Germinal center (tissue), 1 donor: ENCODE data around the gene CBX6.
"Not testable (repeated sequence)": the region's sequence is repeated elsewhere in the genome, so short reads cannot be mapped to it uniquely, and the experiment has no call there.

Experiments
- DNase-seq: peaks from one replicate; pipeline ENCODE4 v3.0.0; 2012; ENCODE audit warnings: mixed read lengths, low spot score

The CBX6 gene

DNA sequence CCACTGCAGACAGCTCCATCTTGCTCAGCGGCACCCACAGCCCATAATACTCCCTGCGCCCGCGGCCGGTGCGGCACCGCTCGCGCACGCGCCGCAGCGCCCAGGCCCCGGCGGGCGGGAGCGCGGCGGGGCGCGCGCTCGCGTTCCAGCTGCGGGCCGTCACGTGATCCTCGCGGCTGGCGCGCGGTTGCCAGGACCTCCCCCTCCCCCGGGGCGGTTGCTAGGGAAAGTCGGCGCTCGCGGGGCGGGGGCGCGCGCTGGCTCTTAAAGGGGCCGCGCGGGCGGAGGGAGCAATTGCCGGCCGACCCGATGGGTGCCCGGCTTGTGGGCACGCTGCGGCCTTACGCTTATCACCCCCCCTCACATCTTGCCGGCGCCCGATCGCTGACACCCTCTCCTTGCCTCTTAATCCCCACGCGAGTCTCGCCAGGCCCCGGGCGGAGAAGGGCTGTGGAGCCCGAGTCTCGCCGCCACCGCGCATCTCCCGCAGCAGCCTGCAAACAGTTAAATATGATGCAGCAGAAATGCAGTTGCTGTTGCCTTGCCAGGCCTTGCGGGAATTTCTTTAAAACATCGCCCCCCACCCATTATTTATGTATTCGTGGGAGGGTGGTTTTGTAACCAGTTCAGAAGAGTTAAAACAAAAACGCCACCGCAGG is at the start of gene CBX6:
CBX6 (minus strand) TSS at position 45 of the 659 bp plus-strand sequence; CDS start at position 19, 26 bp downstream.
- DNase-seq = peak; percentile 97

DNA sequence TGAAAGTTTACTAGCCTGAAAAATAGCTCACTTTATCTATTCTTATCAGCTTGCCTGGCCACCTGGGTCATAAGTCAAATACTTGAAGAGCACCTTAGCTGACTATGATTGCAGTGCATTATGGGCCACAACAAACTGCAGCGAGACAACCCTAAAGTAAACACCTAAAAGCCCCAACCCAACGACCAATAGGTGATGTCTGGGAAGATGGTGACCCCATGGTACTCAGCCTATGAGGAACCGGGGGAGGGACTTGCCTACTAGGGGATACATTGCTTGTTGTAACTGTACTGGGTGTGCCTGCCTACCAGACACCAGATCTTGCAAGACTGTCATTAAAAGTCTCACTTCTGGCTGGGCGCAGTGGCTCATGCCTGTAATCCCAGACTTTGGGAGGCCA is 49.8 kb upstream of the CBX6 start:
- no peak for DNase-seq

DNA sequence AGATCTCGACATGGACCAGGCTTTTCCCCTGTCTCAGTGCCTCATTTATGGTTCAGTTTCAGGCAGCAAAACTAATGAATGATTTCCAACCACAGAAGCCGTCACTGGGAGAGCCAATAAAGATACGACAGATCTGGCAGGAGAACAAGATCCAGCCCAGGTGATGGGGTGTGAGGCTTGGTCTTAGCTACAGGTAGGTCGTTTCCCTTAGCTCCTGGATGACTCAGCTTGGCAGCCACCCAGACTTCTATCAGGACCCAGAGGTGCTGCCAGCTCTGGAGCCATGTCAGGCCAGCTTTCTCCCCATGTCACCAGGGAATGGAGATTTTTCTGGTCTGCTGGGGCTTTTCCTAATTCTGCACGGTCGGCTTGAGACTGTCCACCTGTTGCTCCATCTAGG is 49.1 kb upstream of the CBX6 start:
- DNase-seq = no peak

DNA sequence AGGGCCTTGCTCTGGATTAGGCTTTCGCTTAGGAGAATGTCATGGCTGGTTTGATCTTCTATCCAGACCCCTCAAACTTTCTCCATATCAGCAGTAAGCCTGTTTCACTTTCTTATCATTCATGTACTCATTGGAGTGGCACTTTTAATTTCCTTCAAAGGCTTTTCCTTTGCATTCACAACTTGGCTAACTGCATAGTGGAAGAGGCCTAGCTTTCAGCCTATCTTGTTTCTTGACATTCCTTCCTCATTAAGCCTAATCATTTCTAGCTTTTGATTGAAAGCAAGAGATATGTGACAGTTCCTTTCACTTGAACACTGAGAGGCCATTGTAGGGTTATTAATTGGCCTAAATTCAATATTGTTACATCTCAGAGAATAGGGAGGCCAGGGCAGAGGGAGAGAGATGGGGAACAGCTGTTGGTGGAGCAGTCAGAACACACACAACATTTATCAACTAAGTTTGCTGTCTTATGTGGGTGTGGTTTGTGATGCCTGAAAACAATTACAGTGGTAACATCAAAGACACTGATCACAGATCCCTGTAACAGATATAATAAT is 47.7 kb upstream of the CBX6 start:
- no peak for DNase-seq

DNA sequence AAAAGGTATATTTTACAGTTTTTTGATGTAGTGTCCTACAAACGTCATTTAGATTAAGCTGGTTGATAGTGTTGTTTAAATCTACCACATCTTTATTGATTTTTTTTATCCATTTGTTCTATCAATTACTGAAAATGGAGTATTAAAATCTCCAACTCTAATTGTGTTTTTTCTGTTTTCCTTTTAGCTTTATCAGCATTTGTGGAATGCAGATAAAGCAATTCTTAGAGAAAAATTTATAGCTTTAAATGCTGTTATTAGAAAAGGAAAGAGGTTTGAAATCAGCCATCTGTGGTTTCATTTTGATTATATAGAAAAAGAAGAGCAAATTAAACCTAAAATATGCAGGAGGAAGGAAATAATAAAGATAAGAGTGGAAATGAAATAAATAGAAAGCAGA is 39.4 kb upstream of the CBX6 start:
- no peak for DNase-seq

DNA sequence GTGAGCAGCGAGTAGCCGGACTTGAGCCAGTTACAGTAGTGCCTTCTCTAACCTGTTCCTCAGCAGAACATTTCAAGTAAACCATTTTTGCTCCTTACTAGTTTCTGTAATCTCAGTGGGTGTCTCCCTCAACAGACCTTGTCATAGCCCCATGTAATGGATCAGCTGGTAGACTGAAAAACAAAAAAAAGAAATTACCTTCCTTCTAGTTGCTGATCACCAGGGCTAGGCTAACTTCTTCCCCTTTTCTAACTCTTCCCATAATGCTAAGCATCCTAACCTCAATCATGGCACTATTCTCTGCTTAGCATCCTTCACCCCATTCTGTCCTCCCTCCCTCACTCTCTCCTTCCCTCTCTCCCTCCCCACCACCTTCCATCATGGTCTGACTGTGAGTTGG is 35.8 kb upstream of the CBX6 start:
- DNase-seq = no peak

DNA sequence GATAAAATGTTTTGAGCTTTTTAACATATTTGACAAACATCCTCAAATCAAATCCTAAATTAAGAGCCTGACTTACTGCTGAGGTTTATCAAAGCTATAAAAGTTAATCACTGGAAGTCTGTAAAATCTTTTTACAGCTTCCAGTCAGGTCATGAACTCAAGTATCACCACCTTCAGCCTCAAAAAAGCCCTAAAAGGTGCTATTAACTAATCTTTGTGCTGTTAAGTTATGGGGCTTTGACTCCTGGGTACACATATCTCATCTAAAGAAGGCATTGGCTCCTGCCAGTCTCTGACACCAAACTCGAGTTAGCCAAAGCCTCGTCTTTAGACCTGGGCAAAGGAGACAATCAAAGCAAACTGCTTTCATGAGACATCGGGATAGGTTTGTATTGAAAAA is 34.0 kb upstream of the CBX6 start:
- no peak for DNase-seq

DNA sequence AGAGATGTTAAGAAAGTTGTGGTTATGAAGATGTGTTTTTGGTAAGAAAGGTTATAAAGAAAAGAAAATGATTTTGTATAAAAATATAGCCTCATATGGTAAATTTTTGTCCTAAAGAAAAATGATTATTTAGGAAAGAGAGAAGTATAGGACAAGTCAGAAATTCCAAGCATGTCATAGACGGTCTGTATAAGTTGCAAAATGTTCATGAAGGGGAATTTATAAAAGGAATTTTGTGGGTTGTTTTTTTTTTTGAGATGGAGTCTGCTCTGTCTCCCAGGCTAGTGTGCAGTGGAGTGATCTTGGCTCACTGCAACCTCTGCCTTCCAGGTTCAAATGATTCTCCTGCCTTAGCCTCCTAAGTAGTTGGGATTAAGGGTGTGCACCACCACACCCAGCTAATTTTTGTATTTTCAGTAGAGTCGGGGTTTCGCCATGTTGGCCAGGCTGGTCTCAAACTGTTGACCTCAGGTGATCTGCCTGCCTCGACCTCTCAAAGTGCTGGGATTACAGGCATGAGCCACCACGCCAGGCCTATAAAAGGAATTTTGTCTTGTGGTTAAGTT is 32.1 kb upstream of the CBX6 start:
- DNase-seq = not testable (repeated sequence)

DNA sequence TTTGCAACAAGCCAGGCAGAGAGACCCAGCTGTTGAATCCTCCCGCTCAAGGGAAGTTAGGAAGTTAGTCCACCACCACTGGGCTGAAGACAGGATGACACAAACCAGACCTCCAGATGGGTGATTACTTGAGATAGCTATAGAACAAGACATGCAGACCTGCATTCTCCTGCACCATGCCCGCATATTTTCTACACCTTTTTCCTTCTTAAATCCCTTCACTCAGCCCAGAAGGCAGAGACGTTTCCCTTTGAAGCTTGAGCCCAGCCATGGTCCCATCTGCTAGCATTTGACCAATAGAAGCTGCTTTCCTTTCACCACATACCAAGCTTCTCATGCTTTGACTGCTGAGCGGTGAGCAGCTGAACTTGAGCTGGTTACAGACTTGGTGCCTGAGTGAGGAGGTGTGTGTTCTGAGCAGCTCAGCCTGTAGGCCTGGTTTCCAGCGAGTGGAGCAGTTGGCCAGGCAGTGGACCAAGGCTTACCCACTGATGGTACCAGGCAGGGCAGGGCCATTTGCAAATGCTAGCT is 29.2 kb upstream of the CBX6 start:
- no peak for DNase-seq

DNA sequence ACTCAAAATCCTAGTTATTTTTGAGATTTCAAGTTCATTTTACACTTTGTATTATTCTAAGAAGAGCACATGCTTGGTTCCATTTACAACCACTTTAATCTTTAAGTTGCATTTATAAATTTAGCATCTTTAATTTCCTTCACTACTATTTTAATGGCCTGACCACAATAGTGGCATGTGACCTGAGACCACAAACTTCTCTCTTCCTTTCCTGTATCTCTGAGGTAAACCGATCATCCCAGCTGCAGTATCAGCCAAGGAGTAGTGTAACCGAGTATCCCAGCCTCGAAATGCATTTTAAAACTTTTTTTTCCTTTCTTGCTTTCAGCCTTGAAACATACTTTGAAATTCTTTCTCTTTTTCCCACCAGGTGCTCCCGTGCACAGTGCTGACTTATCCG is 28.7 kb upstream of the CBX6 start:
- DNase-seq = no peak

DNA sequence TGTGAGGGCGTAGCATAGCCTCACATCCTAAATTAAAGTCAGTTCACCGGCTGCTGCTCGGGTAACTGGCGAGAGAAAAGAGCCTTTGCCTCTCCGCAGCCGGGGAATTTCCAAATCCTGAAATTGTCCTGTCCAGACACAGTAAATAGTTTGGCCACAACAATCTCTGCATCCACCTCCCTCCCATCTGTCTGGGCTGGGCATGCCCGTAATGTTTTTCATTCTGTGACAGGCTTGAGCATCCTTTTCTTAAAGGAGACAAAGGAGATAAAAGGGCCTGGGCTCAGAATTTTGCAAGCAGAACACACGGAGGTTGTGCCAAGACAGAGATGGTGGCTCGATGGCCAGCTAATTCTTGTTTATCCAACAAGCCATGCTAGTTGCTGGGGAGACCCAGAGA is 19.2 kb upstream of the CBX6 start:
- DNase-seq = no peak

DNA sequence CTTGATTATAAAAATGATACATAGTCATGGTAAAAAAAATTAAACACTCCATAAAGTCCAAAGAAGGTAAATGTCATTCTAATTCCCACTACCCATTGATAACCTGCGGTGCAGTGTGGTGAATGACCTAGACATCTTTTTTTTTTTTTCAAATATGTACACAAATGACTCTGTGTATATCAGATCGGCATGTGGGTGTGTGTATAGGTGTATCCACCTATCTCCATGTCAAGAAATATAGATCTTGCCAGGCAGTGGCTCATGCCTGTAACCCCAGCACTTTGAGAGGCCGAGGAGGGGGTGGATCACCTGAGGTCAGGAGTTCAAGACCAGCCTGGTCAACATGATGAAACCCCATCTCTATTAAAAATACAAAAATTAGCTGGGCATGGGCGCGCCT is 18.4 kb upstream of the CBX6 start:
- DNase-seq = no peak

DNA sequence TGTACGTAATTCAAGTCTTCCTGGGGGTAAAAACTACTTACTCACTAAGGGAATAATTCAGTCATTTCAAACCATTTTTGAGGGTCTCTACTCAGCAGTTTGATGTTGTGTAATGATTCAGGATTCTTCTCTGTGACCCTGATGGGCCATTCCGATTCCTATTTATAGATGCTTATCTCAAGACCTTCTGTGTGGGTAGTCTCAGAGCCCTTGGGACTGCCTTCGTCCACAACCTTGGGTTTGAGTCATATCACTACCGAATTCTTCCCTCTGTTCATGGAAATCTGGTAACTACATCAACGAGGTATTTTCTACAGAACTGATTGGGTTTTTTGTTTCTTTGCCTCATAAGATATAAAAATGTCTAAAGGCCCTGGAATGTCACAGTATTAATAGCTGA is 14.3 kb upstream of the CBX6 start:
- DNase-seq = no peak

DNA sequence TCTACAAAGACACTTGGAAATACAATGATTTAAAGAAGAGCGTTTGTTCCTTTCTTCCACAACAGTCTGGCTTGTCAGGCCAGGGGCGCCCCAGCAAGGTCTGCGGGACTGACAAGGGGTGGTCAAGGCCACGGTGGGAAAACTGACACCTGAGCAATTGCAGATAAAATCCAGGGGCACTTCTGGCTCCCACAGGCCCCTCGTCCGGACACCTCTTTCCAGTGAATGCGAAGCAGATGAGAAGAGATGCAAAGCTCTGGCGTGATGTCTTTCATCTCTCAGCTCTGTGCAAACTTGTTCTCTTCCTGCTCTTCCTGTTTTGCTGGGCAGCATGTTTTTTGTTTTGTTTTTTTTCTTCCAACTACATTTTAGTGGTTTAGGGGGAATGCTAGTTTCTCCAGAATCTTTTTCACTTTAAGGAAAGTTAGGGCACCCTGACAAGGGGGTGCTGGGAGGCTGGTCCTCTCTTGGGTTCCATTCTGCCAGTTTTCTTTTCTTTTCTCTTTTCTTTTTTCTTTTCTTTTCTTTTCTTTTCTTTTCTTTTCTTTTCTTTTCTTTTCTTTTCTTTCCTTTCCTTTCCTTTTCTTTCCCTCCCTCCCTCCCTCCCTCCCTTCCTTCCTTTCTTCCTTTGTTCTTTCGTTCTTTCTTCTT is 11.1 kb upstream of the CBX6 start:
- no peak for DNase-seq

DNA sequence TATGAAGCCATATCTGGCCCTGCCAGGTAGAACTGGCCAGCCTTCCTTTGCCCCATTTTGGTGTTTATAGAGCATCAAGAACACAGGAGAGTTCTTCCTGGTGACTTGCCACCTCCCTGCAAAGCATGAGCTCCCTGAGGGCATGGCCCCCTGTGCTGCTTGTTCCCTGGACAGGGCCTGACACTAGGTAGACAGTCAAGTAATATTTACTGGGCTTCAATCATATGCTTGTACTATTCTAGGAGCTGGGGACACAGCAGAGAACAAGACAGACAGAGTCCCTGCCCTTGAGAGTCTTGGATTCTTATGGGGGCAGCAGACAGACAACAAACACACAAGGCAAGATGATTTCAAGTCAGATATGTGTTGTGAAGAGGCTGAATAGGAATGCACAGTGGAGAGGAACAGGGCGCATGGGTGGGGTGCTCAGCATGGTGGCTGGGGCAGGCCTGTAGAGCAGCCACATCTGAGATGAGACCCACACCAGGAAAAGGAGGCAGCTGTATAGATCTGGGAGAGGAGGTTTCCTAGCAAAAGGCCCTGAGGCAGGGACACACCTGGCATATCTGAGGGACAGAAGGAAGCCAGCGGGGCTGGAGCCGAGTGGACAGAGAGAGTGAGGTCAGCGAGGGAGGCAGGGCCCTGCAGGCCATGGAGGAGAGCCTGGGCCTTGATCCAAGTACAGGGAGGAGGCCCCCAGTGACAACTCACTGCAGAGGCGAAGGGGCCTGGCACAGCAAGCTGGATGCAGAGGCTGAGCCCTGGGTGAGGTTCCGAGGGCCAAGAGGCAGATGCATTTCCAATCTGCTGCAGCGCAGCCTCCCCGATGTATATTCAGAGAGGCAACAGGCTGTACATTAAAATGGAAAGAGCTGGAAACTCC is 10.2 kb upstream of the CBX6 start:
- DNase-seq = no peak

DNA sequence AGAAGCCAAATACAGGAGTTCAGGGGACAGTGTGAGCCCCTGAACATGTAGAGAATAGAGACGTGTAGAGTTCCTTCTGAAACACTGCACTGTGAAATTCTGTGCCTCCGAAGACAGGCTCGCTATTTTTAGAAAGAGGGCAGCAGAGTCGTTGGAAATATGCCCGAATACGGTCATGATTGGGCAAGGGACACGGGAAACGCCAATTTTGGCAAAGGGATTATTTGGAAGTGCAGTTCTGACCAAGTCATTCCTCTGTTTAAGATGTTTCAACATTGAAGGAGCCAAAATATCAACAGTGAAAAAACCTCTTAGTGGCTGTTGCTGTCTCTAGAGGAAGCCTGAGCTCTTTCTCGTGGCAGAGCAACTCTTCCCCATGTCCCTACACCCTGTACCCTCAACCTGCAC is 9.5 kb upstream of the CBX6 start:
- no peak for DNase-seq

DNA sequence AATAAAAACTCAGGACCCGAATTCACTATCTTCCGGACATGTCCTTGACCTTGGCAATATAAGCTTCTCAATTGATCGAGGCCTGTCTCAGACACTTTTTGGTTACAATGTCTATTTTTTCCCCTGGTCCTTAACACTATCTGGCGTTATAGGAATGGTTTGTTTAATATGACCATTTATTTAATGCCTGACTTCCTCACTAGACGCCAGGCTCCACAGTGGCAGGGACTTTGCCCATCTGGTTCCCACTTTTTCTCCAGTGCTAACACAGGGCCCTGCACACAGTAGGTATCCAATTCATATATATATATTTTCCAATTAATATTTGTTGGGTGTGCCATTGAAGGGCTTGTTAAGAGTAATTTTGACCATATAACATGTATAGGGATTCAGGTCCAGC is 7.9 kb upstream of the CBX6 start:
- DNase-seq = no peak

DNA sequence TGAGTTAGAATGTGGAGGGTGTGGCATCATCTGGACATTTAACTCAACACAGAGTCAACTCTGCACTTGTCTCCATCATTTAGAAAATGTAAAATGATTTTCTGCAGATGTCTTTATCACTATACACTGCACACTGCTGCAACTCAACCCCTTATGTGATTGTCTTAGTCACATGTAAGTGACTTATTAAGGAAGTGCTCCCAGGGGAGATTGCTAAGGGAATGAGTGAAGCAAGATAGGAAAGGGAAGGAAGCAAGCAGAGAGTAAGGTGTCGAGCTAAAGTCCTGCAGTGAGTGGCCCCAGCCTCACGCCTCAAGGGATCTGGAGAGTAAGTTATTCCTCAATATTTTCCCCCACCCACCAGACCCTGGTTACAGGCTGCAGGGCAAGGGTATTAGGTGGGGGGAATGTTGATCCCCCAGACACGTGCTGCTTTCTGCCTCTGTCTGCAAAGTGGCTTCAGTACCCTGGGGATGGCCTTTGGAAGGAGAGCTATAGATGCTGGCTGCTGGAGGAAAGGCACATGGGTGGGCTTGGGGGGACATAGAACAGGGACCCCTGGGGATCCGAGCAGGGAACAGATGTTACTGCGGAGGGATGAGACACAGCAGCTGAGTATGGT is 7.2 kb upstream of the CBX6 start:
- DNase-seq = no peak

DNA sequence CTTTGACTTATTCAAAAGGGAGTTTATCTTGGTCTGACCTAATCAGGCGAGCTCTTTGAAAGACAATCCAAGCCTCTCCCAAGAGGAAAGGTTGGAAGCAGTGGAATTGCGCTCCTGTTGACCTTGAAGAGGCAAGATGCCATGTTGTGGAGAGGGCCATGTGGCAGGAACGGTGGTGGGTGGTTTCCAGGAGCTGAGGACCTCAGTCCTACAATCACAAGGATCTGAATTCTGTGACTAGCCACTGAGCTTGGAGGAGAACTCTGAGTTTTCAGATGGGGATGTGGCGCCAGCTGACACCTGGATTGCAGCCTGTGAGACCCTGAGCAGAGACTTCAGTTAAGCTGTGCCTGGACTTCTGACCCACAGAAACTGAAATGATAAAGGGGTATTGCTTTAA is 6.0 kb upstream of the CBX6 start:
- no peak for DNase-seq

DNA sequence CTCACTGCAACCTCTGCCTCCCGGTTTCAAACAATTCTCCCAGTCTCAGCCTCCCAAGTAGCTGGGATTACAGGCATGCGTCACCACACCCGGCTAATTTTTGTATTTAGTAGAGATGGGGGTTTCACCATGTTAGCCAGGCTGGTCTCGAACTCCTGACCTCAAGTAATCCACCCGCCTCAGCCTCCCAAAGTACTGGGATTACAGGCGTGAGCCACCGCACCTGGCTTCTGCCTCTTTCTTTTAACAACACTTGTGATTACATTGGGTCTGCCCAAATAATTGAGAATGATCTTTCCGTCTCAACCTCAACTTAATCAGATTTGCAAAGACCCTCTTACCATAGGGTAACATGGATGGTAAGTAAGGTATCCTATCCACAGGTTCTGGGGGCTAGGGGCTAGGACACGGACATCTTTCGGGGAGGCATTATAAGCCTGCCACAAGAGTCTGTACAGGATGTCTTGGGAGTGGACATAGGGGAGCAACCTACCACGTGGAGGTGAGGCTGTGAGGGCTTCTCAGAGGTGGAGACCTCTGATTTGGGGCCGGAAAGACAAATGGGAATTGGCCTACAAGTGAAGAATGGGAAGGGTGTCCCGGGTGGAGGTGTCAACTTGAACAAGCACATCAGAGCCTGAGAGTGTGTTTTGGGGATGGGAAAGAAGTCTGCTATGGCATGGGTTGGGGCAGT is 2.7 kb upstream of the CBX6 start:
- DNase-seq = no peak
